IMR-90 (cell line): ENCODE results near the gene RAF1.

Experiments
- BHLHE40 ChIP-seq: fragments of 150-350 bp; IDR thresholded peaks from 2 replicates; pipeline ENCODE4 v1.6.1; 2016; ENCODE audit warnings: mild to moderate bottlenecking, low read depth, low read length
- CEBPB ChIP-seq: IDR thresholded peaks from 2 replicates; pipeline ENCODE4 v1.6.1; 2012; ENCODE audit warnings: low read depth, low read length, improper control_type of control experiment
- CHD1 ChIP-seq: IDR thresholded peaks from 2 replicates; pipeline ENCODE4 v1.6.1; 2012; ENCODE audit warnings: low read depth, low read length, improper control_type of control experiment
- MAFK ChIP-seq: IDR thresholded peaks from 2 replicates; pipeline ENCODE4 v1.6.1; 2012; ENCODE audit warnings: low read depth, low read length, improper control_type of control experiment
- MAZ ChIP-seq: IDR thresholded peaks from 2 replicates; pipeline ENCODE4 v1.6.1; 2012; ENCODE audit warnings: low read depth, mild to moderate bottlenecking, low read length, improper control_type of control experiment, moderate library complexity, borderline replicate concordance
- MXI1 ChIP-seq: IDR thresholded peaks from 2 replicates; pipeline ENCODE4 v1.6.1; 2012; ENCODE audit warnings: low read depth, mild to moderate bottlenecking, low read length, moderate library complexity, borderline replicate concordance
- POLR2A ChIP-seq: IDR thresholded peaks from 2 replicates; pipeline ENCODE4 v1.6.1; 2012; ENCODE audit warnings: mild to moderate bottlenecking, low read depth, low read length
- RAD21 ChIP-seq: IDR thresholded peaks from 2 replicates; pipeline ENCODE4 v1.6.1; 2012; ENCODE audit warnings: low read length, improper control_type of control experiment
- RCOR1 ChIP-seq: IDR thresholded peaks from 2 replicates; pipeline ENCODE4 v1.6.1; 2012; ENCODE audit warnings: mild to moderate bottlenecking, low read length, improper control_type of control experiment; ENCODE audit not compliant: insufficient replicate concordance
- RFX5 ChIP-seq: IDR thresholded peaks from 2 replicates; pipeline ENCODE4 v1.8.0; 2012; ENCODE audit warnings: low read depth, mild to moderate bottlenecking, low read length, moderate library complexity
- SMC3 ChIP-seq: fragments of 150-350 bp; IDR thresholded peaks from 2 replicates; pipeline ENCODE4 v1.6.1; 2016; ENCODE audit warnings: low read depth, mild to moderate bottlenecking, antibody characterized with exemption, low read length, moderate library complexity
- TF ChIP-seq, protein P1 (sequence below): conservative IDR thresholded peaks from 2 replicates; pipeline ENCODE4 v1.5.1; 2012; ENCODE audit warnings: mild to moderate bottlenecking, low read depth, low read length, improper control_type of control experiment

DNA sequence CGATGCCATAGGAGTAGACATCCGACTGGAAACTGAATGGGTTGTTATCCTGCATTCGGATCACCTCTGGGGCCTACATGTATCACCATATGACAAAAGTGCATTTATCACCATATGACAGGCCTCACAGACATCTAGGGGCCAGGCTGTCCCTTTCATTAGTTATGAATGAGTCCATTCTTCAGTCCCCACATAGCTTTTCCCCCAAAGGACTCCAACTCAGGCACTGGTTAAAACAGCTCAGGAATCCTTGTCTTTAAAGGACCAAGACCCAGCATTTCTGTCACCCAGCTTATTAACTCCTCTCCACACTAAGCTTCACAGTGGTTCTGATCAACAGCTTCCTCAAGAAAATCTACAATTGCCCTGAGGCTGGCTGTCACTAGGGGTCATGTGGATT lies 78.7 kb downstream of the RAF1 start:
- TF ChIP-seq, protein P1, sequence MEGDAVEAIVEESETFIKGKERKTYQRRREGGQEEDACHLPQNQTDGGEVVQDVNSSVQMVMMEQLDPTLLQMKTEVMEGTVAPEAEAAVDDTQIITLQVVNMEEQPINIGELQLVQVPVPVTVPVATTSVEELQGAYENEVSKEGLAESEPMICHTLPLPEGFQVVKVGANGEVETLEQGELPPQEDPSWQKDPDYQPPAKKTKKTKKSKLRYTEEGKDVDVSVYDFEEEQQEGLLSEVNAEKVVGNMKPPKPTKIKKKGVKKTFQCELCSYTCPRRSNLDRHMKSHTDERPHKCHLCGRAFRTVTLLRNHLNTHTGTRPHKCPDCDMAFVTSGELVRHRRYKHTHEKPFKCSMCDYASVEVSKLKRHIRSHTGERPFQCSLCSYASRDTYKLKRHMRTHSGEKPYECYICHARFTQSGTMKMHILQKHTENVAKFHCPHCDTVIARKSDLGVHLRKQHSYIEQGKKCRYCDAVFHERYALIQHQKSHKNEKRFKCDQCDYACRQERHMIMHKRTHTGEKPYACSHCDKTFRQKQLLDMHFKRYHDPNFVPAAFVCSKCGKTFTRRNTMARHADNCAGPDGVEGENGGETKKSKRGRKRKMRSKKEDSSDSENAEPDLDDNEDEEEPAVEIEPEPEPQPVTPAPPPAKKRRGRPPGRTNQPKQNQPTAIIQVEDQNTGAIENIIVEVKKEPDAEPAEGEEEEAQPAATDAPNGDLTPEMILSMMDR: no peak
- TF ChIP-seq BHLHE40 (no peak), MAFK (no peak), POLR2A (no peak), CEBPB (no peak), RFX5 (no peak), MXI1 (no peak), MAZ (no peak), RAD21 (no peak), CHD1 (no peak), RCOR1 (no peak), SMC3 (no peak)
